Activated CD4-positive, alpha-beta T cell treated with anti-CD3 and anti-CD28 coated beads, Interleukin-10, Interleukin-2, amounts not matched to agents 100 ng/mL and 50 ng/mL, durations not matched to agents 16 hours and 8 hours (primary cell): ENCODE results near the gene PMAIP1.
A peak's percentile ranks its signal among the peaks of the same experiment; 100 is the strongest.
"Not testable (repeated sequence)": the region's sequence is repeated elsewhere in the genome, so short reads cannot be mapped to it uniquely, and the experiment has no call there.

Experiments used
- DNase-seq: peaks from one replicate; pipeline ENCODE4 v3.0.0-alpha.2; 2020

PMAIP1 gene

GRCh38 chr18:59899298-59900221 is at the start of gene PMAIP1:
Gene PMAIP1 (plus strand): TSS chr18:59899996. CDS start chr18:59900178, 182 bp downstream.
- peak; percentile 94 for DNase-seq

- DNase-seq, result no peak
Measured at GRCh38 chr18:59851784-59852399, 47.9 kb upstream of the PMAIP1 start.

GRCh38 chr18:59852548-59852947 is 47.2 kb upstream of the PMAIP1 start:
- no peak for DNase-seq

- DNase-seq, result no peak
Measured at GRCh38 chr18:59853380-59853779, 46.4 kb upstream of the PMAIP1 start.

GRCh38 chr18:59853988-59854387 is 45.8 kb upstream of the PMAIP1 start:
- DNase-seq, result not testable (repeated sequence)

GRCh38 chr18:59861009-59861408 is 38.8 kb upstream of the PMAIP1 start:
- DNase-seq, result no peak

GRCh38 chr18:59861963-59862819 is 37.6 kb upstream of the PMAIP1 start:
- no peak for DNase-seq

GRCh38 chr18:59865241-59865986 is 34.4 kb upstream of the PMAIP1 start:
- DNase-seq, result no peak

GRCh38 chr18:59866551-59867269 is 33.1 kb upstream of the PMAIP1 start:
- no peak for DNase-seq

- no peak for DNase-seq
Measured at GRCh38 chr18:59867337-59868104, 32.3 kb upstream of the PMAIP1 start.

- DNase-seq, result no peak
Measured at GRCh38 chr18:59870623-59871130, 29.1 kb upstream of the PMAIP1 start.

GRCh38 chr18:59871711-59872362 is 28.0 kb upstream of the PMAIP1 start:
- no peak for DNase-seq

- DNase-seq, result no peak
Measured at GRCh38 chr18:59873641-59874040, 26.2 kb upstream of the PMAIP1 start.

GRCh38 chr18:59874166-59874565 is 25.6 kb upstream of the PMAIP1 start:
- DNase-seq, result peak; percentile 34

GRCh38 chr18:59876310-59876626 is 23.5 kb upstream of the PMAIP1 start:
- DNase-seq, result peak; percentile 51

- no peak for DNase-seq
Measured at GRCh38 chr18:59877361-59877760, 22.4 kb upstream of the PMAIP1 start.

GRCh38 chr18:59878644-59879043 is 21.2 kb upstream of the PMAIP1 start:
- DNase-seq, result peak; percentile 52

GRCh38 chr18:59881728-59882656 is 17.8 kb upstream of the PMAIP1 start:
- peak; percentile 62 for DNase-seq

- no peak for DNase-seq
Measured at GRCh38 chr18:59884351-59884750, 15.4 kb upstream of the PMAIP1 start.
